Activated CD4-positive, alpha-beta T cell treated with anti-CD3 and anti-CD28 coated beads, Interleukin-2, Interleukin-6, amounts not matched to agents 100 ng/mL and 50 ng/mL, durations not matched to agents 16 hours and 8 hours (primary cell): ENCODE measurements around the gene FBXW12.

ENCODE experiments used
- DNase-seq: peaks from one replicate; pipeline ENCODE4 v3.0.0-alpha.2; 2020

Gene FBXW12

DNA sequence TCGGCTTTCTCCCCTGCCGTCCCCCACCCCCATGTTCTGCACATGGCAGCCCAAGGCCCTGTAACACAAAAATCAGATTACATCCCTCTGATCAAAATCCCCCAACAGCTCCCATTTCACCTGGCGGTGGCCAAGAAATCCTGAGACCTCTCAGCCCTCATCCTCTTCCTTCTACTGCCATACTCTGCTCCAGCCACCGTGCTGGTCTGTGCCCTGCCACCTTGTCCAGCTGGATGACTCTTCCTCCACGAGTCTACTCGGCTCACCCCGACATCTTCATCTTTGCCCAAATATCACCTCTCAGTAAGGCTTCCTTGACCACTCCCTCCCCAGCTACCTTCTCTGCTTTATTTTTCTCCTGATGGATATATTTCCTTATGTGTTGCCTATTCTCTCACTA lies 64.8 kb downstream of the FBXW12 start:
- DNase-seq = no peak

- no peak for DNase-seq
These were observed 65.8 kb downstream of the FBXW12 start for GRCh38 chr3:48437812-48438211.

GRCh38 chr3:48439820-48440589 lies 68.0 kb downstream of the FBXW12 start, which contains the start of the genes CCDC51 and TMA7:
TSS of gene CCDC51 (minus strand) at chr3:48440119. CDS start at chr3:48435128, 4,991 bp downstream.
TSS of gene TMA7 (plus strand) at chr3:48440257. CDS start at chr3:48440297, 40 bp downstream.
- peak; percentile 100 for DNase-seq

DNA sequence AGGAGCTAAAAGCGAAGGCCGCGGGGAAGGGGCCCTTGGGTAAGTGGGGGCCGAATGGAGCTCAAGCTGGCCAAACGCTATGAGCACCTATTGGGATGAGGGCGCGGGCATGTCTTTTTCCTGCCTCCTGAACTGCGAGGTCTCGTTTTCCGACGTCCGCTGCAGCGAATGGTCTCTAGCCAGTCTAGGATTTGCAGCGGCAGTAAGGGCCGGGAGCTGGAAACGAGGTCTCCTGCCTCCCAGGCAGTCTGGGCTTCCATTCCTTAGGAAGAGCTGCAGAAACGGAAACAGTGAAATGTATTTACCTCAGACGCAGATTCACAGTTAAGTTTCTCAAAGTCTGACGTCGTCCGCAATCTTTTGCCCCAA lies 68.6 kb downstream of the FBXW12 start:
- no peak for DNase-seq

DNA sequence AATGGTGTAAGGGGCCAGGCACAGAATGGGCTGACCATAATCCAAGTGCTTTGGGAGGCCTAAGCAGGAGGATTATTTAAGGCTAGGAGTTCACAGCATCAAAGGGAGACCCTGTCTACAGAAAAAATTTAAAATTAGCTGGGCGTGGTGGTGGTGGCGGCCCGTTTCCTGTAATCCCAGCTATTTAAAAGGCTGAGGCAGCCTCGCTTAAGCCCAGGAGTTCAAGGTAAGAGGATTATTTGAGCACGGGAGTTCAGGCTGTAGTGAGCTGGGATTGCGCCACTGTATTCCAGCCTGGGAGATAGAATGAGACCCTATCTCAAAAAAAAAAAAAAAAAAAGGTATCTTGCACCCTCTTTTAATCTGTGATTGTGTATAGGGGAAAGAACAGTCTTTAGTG lies 69.9 kb downstream of the FBXW12 start:
- DNase-seq = no peak
